ENCODE results near the gene IL13. TPM values are rescaled to one million over a fixed set of nuclear protein-coding genes. Genes with fewer than 3 reads are reported as not detected.

Gene IL13
- total and polyA plus RNA-seq, 9 donors, result not detected

- no peak for DNase-seq
- no peaks in the 10 kb centered on the region for H3K27me3 ChIP-seq
- H3K27ac ChIP-seq, result no peak overlapping the region
- H3K4me1 ChIP-seq (ENCODE audit: insufficient read depth), result peaks cover 3% of the 10 kb centered on the region
- H3K36me3 ChIP-seq, result no peaks in the 10 kb centered on the region
- H3K9me3 ChIP-seq, result no peaks in the 10 kb centered on the region
- TF ChIP-seq POLR2A (IDR thresholded peaks at IDR 0.05) (no peak), CTCF (IDR thresholded peaks at IDR 0.05) (no peak), EP300 (IDR thresholded peaks at IDR 0.05) (no peak)
- 68 to 77% (median 69%) methylated on average over 11 to 12 of the region's 12 CpGs for WGBS, 3 donors
- no peak overlapping the region for H3K4me3 ChIP-seq
- intact Hi-C loops (cut with DNase I), result no loop called here
Observed at GRCh38 chr5:132661231-132662003, 3.4 kb downstream of the IL13 start.

GRCh38 chr5:132662004-132662401, 4.0 kb downstream of the IL13 start:
- TF ChIP-seq EP300 (IDR thresholded peaks at IDR 0.05) (no peak), CTCF (IDR thresholded peaks at IDR 0.05) (no peak), POLR2A (IDR thresholded peaks at IDR 0.05) (no peak)
- Histone ChIP-seq H3K27me3 (no peaks in the 10 kb centered on the region), H3K4me1 (ENCODE audit: insufficient read depth) (no peaks in the 10 kb centered on the region), H3K4me3 (no peak overlapping the region), H3K36me3 (no peaks in the 10 kb centered on the region), H3K27ac (no peak overlapping the region), H3K9me3 (no peaks in the 10 kb centered on the region)
- DNase-seq, result no peak
- intact Hi-C loops (cut with DNase I), result no loop called here
- WGBS, 3 donors, result 91 to 98% (median 96%) methylated on average over 9 of the region's 9 CpGs

DNA sequence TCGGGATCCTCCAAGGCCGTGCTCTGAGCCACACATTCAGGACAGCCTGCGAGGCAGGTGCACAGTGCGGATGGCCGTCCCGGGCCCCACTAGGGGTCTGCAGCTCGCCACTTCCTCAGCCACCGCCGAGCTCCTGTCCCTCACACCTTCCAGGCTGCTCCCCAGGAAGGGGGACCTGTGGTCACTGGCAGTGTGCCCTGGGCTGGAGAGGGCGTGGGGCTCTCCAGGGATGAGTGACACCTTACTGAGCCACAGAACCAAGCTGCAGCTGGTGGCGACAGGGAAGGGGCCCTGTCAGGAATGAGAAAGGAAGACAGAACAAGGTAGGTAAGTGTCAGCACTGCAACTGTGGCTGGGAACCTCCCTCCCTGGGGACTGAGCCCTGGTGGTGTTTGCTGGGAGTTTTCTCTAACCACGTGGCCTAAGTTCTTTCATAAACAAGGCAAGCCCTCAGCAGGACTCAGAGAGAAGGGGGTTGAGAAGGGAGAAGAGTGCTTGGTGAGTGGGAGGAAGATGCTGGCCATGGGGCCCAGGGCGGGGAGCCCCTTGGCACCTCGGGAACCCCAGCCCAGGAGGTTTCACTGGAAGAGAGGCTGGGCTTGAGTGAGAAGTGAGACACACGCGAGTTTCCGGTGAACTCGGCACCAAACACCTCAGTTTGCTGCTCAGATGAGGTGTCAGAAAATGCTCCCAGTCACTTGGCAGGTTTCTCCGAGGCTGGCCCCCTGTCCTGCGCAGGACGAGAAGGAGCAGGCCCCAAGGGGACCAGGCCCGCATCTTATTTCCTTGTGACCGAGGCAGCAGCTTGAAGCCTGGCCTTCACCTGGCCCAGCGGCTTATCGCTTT, 5.2 kb downstream of the IL13 start:
- DNase-seq, result no peak
- no peak overlapping the region for H3K4me3 ChIP-seq
- no peaks in the 10 kb centered on the region for H3K36me3 ChIP-seq
- H3K27me3 ChIP-seq, result no peaks in the 10 kb centered on the region
- H3K4me1 ChIP-seq (ENCODE audit: insufficient read depth), result no peaks in the 10 kb centered on the region
- no peak for TF ChIP-seq POLR2A (IDR thresholded peaks at IDR 0.05)
- TF ChIP-seq CTCF (IDR thresholded peaks at IDR 0.05), result no peak
- TF ChIP-seq EP300 (IDR thresholded peaks at IDR 0.05), result no peak
- no peaks in the 10 kb centered on the region for H3K9me3 ChIP-seq
- intact Hi-C loops (cut with DNase I), result no loop called here
- 72 to 78% (median 74%) methylated on average over 25 of the region's 25 CpGs for WGBS, 3 donors
- no peak overlapping the region for H3K27ac ChIP-seq

DNA sequence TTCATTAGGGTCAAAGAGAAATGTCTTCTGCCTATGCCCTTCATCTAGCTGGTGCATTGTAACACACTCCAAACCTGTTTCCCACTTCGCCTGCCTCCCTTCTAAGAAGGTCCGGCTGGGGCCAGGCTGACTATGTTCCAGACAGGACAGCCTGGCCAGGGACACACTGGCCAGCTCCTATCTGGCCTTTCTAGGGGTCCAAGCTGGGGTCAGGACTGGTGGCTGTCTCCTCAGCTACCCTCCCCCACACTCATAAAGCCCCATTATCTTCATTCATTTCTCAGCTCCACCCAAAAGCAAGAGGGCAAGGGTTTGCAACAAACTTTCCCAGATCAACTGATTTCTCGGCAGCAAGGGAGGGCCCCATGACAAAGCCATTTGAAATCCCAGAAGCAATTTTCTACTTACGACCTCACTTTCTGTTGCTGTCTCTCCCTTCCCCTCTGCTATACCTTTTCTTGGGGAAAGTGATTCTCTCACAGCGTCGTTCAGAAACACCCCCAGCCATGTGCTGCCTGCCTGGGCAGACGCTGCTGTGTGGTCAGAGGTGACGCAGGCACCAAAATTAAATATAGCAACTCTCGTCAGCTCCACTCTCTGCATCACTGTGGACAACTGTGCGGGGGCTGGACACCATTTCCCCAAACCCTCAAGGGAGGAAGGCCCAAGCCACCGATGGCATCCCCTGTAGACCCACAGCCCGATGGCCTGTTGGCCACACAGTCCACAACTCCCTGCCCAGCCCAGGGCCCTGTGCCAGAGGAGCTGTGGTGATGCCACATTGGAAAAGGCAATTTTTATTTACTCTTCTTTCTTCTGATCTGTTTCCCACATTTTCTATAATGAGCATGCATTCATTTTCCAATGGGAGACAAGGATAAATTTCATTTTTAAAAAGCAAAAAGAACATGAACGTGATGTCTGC, 6.1 kb downstream of the IL13 start:
- Histone ChIP-seq H3K9me3 (no peaks in the 10 kb centered on the region), H3K4me1 (ENCODE audit: insufficient read depth) (no peaks in the 10 kb centered on the region), H3K27me3 (no peaks in the 10 kb centered on the region), H3K27ac (no peak overlapping the region), H3K36me3 (no peaks in the 10 kb centered on the region), H3K4me3 (no peak overlapping the region)
- 81 to 89% (median 84%) methylated on average over 13 of the region's 13 CpGs for WGBS, 3 donors
- DNase-seq, result no peak
- intact Hi-C loops (cut with DNase I), result no loop called here
- TF ChIP-seq CTCF (IDR thresholded peaks at IDR 0.05), result no peak
- TF ChIP-seq POLR2A (IDR thresholded peaks at IDR 0.05), result no peak
- TF ChIP-seq EP300 (IDR thresholded peaks at IDR 0.05), result no peak

All from ovary (tissue), 9 donors.